ENCODE results near the gene INPP4B.

INPP4B gene

GRCh38 chr4:142581881-142582280 is 264.2 kb downstream of the INPP4B start:
- DNase-seq (ENCODE audit: low read depth in 2 of 2), result no peak

- no peak for DNase-seq (ENCODE audit: low read depth in 2 of 2)
Measured at GRCh38 chr4:142579443-142579842, 266.7 kb downstream of the INPP4B start.

GRCh38 chr4:142574306-142574705 is 271.8 kb downstream of the INPP4B start:
- DNase-seq (ENCODE audit: low read depth in 2 of 2), result no peak

- no peak for DNase-seq (ENCODE audit: low read depth in 2 of 2)
Measured at GRCh38 chr4:142572071-142572470, 274.0 kb downstream of the INPP4B start.

- no peak for DNase-seq (ENCODE audit: low read depth in 2 of 2)
Measured at GRCh38 chr4:142567620-142568451, 278.3 kb downstream of the INPP4B start.

- DNase-seq (ENCODE audit: low read depth in 2 of 2), result peak in 1 of 2 donors; percentile 12
Measured at GRCh38 chr4:142567199-142567598, 278.9 kb downstream of the INPP4B start.

- DNase-seq (ENCODE audit: low read depth in 2 of 2), result no peak
Measured at GRCh38 chr4:142566777-142567176, 279.3 kb downstream of the INPP4B start.

- DNase-seq (ENCODE audit: low read depth in 2 of 2), result no peak
Measured at GRCh38 chr4:142566243-142566642, 279.9 kb downstream of the INPP4B start.

GRCh38 chr4:142565771-142566170 is 280.3 kb downstream of the INPP4B start:
- DNase-seq (ENCODE audit: low read depth in 2 of 2), result no peak

GRCh38 chr4:142563682-142564291 is 282.3 kb downstream of the INPP4B start:
- no peak for DNase-seq (ENCODE audit: low read depth in 2 of 2)

- no peak for DNase-seq (ENCODE audit: low read depth in 2 of 2)
Measured at GRCh38 chr4:142559986-142560385, 286.1 kb downstream of the INPP4B start.

GRCh38 chr4:142558851-142559250 is 287.2 kb downstream of the INPP4B start:
- no peak for DNase-seq (ENCODE audit: low read depth in 2 of 2)

GRCh38 chr4:142557239-142557801 is 288.8 kb downstream of the INPP4B start:
- no peak for DNase-seq (ENCODE audit: low read depth in 2 of 2)

GRCh38 chr4:142556570-142557238 is 289.4 kb downstream of the INPP4B start:
- DNase-seq (ENCODE audit: low read depth in 2 of 2), result no peak

- DNase-seq (ENCODE audit: low read depth in 2 of 2), result no peak
Measured at GRCh38 chr4:142556048-142556447, 290.1 kb downstream of the INPP4B start.

- no peak for DNase-seq (ENCODE audit: low read depth in 2 of 2)
Measured at GRCh38 chr4:142554412-142554811, 291.7 kb downstream of the INPP4B start.

GRCh38 chr4:142551517-142552305 is 294.4 kb downstream of the INPP4B start:
- no peak for DNase-seq (ENCODE audit: low read depth in 2 of 2)

- no peak for DNase-seq (ENCODE audit: low read depth in 2 of 2)
Measured at GRCh38 chr4:142550965-142551364, 295.1 kb downstream of the INPP4B start.

GRCh38 chr4:142549726-142550463 is 296.2 kb downstream of the INPP4B start:
- no peak for DNase-seq (ENCODE audit: low read depth in 2 of 2)

- DNase-seq (ENCODE audit: low read depth in 2 of 2), result no peak
Measured at GRCh38 chr4:142549248-142549647, 296.9 kb downstream of the INPP4B start.

GRCh38 chr4:142548491-142548890 is 297.6 kb downstream of the INPP4B start:
- no peak for DNase-seq (ENCODE audit: low read depth in 2 of 2)

Measured in stimulated activated CD8-positive, alpha-beta memory T cell treated with anti-CD3 and anti-CD28 coated beads, Interleukin-2, amount 100 ng/mL, for 1 hour (primary cell).